Right lobe of liver (tissue), 6 donors: Measurements from ENCODE around the gene NSUN3. TPM values are rescaled to one million over a fixed set of nuclear protein-coding genes. Genes with fewer than 3 reads are reported as not detected.
"Not testable (repeated sequence)": the region's sequence is repeated elsewhere in the genome, so short reads cannot be mapped to it uniquely, and the experiment has no call there.

Source experiments
- ATAC-seq, 4 donors: fragments of 200-7000 bp; cut with Tn5 transposase; one replicate each; pipeline ENCODE4 v1.9.1; 2020; ENCODE audit warnings: mild to moderate bottlenecking in 4 of 4, moderate library complexity in 4 of 4
- DNase-seq, 3 donors: peaks; one replicate each; pipeline ENCODE4 v3.0.0-alpha.2; 2020
- H3K27ac ChIP-seq, 3 donors: fragments of 200-600 bp; one replicate each; pipeline ENCODE4 v1.8.0; 2022
- H3K27me3 ChIP-seq, 2 donors: fragments of 200-600 bp; one replicate each; pipeline ENCODE4 v1.8.0; 2022
- H3K36me3 ChIP-seq, 4 donors: fragments of 200-600 bp; sonication (generic) in 1 of 4; one replicate each; pipeline versions ENCODE4 v1.5.1 to v1.8.0; 2017 to 2022; ENCODE audit warnings: control low read depth in 1 of 4
- H3K4me1 ChIP-seq, 4 donors: fragments of 200-600 bp; sonication (generic) in 1 of 4; one replicate each; pipeline versions ENCODE4 v1.5.1 to v1.8.0; 2017 to 2022; ENCODE audit warnings: control low read depth in 1 of 4
- H3K4me3 ChIP-seq, 3 donors: fragments of 200-600 bp; one replicate each; pipeline ENCODE4 v1.8.0; 2022
- H3K9me3 ChIP-seq, 4 donors: fragments of 200-600 bp; sonication (generic) in 1 of 4; one replicate each; pipeline versions ENCODE4 v1.5.1 to v1.8.0; 2017 to 2022; ENCODE audit warnings: control low read depth in 1 of 4
- POLR2A ChIP-seq: fragments of 450-650 bp; IDR thresholded peaks from one replicate; pipeline ENCODE4 v1.6.1; 2017; ENCODE audit warnings: antibody characterized with exemption, mild to moderate bottlenecking
- WGBS: methylation state at CpG from one replicate; pipeline ENCODE4 v1.1.6; 2018; ENCODE audit warnings: low coverage, low lambda C conversion rate; ENCODE audit not compliant: insufficient coverage; ENCODE audit errors: missing lambda C conversion rate; 5-methylcytosine and 5-hydroxymethylcytosine counted together
- intact Hi-C, 2 donors: fragments of 100-400 bp; cut with DNase I; formaldehyde crosslinking; loops; one replicate each; pipeline versions ENCODE4 v1.11.2 to v1.14.1; 2022
- total RNA-seq, 6 experiments: library from RNA; depleted of rRNA in 2 of 6; stranded (reverse); fragments of >200 nt in 2 of 6; fragmentation: NEBNext Ultra II Directional in 3 of 6; extraction: Animal tissue kit (Norgen Biotek cat#: 25700) in 3 of 6; gene quantifications; one replicate each; pipeline versions ENCODE4 v1.1.0 to v1.2.4, GENCODE V29; 2016 to 2023
- TF ChIP-seq, protein P1 (sequence below), 4 donors: fragments of 200-600 bp in 3 of 4; fragments of 450-650 bp in 1 of 4; IDR thresholded peaks; one replicate each; pipeline versions ENCODE4 v1.5.1 to v1.8.0; 2016 to 2022; ENCODE audit warnings: antibody characterized with exemption in 4 of 4, mild to moderate bottlenecking in 2 of 4
- donor health status: DM: no; HTN: yes; CAD: no.
- donor health status: DM: no; HTN: no; CAD: no.
- donor health status: DM: no; HTN: no; CAD: no.
- donor health status: DM: no; HTN: yes; CAD: no.
- donor health status: DM: no; HTN: yes; CAD: no.

NSUN3 gene
- total RNA-seq, 6 experiments from 2014 or later: 4.9 to 6.2 (median 5.6) TPM

DNA sequence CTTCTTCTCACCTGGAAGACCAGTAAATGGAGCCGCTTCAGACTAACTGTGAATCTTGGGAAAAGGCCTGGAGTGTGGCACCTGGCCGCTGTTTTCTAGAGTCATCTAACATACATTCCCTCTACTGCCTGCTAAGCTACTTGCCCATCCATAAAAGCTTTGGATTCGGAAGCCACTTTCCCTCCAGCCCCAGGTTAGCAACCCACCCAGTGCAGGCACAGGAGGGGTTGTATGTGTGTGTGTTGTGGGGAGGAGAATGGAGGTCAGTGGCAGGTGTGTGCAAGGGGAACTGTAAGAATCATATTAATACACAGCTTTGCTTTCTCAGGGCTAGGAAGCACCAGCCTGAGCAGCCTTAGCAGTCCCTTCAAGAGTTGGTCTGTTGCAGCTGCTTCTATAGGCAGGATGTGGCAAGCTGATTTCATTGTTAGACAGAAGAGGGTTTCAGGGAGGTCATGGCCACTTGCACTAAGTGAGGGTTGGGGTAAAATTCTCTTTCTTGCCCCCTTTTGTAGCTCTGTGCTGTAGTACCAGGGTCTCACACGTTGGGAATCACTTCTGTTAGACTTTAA is 8.9 kb downstream of the NSUN3 start:
- ATAC-seq (no peak), DNase-seq (no peak)
- WGBS: 81% methylated on average over 3 of the region's 4 CpGs
- no peaks in the 10 kb centered on the region for H3K4me1 ChIP-seq
- H3K36me3 ChIP-seq: peaks cover 0 to 3% (median 1%) of the 10 kb centered on the region in 4 donors
- no peaks in the 10 kb centered on the region for H3K9me3 ChIP-seq
- intact Hi-C loops: loop anchor here in 1 of 2 donors (10.0 kb wide), 1 partner anchor 57 kb away; no protein-coding TSS in a partner anchor
- H3K4me3 ChIP-seq: no peak overlapping the region
- H3K27me3 ChIP-seq: no peaks in the 10 kb centered on the region
- no peak overlapping the region for H3K27ac ChIP-seq
- TF ChIP-seq, protein P1, sequence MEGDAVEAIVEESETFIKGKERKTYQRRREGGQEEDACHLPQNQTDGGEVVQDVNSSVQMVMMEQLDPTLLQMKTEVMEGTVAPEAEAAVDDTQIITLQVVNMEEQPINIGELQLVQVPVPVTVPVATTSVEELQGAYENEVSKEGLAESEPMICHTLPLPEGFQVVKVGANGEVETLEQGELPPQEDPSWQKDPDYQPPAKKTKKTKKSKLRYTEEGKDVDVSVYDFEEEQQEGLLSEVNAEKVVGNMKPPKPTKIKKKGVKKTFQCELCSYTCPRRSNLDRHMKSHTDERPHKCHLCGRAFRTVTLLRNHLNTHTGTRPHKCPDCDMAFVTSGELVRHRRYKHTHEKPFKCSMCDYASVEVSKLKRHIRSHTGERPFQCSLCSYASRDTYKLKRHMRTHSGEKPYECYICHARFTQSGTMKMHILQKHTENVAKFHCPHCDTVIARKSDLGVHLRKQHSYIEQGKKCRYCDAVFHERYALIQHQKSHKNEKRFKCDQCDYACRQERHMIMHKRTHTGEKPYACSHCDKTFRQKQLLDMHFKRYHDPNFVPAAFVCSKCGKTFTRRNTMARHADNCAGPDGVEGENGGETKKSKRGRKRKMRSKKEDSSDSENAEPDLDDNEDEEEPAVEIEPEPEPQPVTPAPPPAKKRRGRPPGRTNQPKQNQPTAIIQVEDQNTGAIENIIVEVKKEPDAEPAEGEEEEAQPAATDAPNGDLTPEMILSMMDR (IDR thresholded peaks at IDR 0.05): no peak
- no peak for TF ChIP-seq POLR2A

DNA sequence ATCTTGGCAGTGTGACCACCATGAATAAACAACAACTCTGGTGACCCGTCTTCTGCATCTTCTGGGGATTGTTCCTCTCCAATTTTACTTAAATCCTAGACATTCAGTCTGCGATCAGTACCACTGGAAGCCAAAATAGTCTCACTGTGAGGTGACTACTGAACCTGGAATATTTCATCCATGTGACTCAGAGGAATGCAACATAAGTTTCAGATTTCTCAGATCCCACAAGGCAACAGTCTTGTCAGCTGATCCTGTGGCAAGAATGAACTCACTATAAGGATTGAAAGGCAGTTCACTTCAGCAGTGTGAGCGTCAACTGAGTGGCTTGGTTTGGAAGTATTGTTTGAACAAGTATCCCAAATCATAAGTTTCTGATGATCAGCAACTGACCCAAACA is 13.2 kb downstream of the NSUN3 start:
- Histone ChIP-seq H3K27me3 (no peaks in the 10 kb centered on the region), H3K4me1 (no peaks in the 10 kb centered on the region), H3K4me3 (no peak overlapping the region), H3K36me3 (peaks cover 0 to 3% (median 1%) of the 10 kb centered on the region in 4 donors), H3K9me3 (no peaks in the 10 kb centered on the region), H3K27ac (no peak overlapping the region)
- no peak for DNase-seq
- 90% methylated on average over 3 of the region's 3 CpGs for WGBS
- TF ChIP-seq, protein P1 (IDR thresholded peaks at IDR 0.05): no peak
- TF ChIP-seq POLR2A: no peak
- no peak for ATAC-seq
- intact Hi-C loops: loop anchor here in 1 of 2 donors (10.0 kb wide), 1 partner anchor 61 kb away; no protein-coding TSS in a partner anchor

GRCh38 chr3:94080552-94080951 is 17.7 kb downstream of the NSUN3 start:
- H3K36me3 ChIP-seq, H3K4me1 ChIP-seq, H3K27ac ChIP-seq, H3K9me3 ChIP-seq, DNase-seq, intact Hi-C loops, H3K27me3 ChIP-seq, ATAC-seq, H3K4me3 ChIP-seq: not testable (repeated sequence)
- 83% methylated on average over 2 of the region's 5 CpGs for WGBS

DNA sequence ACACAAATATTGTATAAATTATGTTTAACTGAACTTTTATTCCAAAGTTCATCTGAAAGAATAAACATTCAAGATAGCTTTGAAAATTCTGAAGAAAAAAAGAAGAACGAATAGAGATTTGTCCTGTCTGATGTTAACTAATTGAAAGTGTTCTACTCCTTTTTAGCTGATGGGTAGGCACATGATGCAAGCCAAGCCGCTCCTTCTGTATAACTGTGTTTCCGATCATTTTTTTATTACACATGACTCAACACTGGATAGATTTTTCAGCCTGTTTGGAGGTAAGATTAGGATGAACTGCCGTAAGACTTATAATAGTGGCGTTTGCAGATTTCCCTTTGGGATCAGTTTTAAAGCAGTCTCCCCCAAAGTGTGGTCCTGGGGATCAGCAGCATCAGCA is 19.0 kb downstream of the NSUN3 start:
- ATAC-seq: no peak

DNA sequence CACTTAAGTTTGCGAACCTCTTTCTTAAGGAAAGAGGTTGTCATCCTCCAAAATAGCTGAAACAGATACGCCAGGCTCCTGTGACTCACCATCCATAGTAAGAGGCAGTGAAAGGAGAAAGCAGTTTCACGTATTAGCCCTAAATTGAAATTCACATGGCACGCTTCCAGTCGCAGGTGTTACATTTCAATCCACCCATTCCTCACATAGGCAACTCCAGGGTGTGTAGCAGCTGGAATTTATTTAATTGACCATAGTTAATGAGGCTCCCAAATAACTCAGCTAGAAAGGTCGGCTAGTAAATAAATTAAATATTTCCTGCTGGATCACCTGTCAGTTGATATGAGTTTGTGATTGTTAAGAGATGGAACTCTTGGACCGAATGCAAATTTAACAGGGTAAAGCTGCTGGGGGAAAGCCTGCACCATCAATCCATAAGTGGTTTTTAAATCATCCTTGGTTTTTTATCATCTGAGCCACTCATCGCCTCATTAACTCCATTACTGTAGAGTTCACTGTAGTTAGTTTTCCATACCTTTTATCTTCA is 19.6 kb downstream of the NSUN3 start:
- H3K27me3 ChIP-seq: no peaks in the 10 kb centered on the region
- TF ChIP-seq, protein P1 (IDR thresholded peaks at IDR 0.05): no peak
- TF ChIP-seq POLR2A: no peak
- no peak for ATAC-seq
- no peak overlapping the region for H3K27ac ChIP-seq
- H3K4me3 ChIP-seq: no peak overlapping the region
- 88% methylated on average over 7 of the region's 8 CpGs for WGBS
- no peak for DNase-seq
- intact Hi-C loops: no loop called here
- H3K4me1 ChIP-seq: no peaks in the 10 kb centered on the region
- H3K9me3 ChIP-seq: no peaks in the 10 kb centered on the region
- H3K36me3 ChIP-seq: no peaks in the 10 kb centered on the region

More for the DNA sequence above, 19.0 kb downstream of the NSUN3 start:
- no peaks in the 10 kb centered on the region for H3K9me3 ChIP-seq
- H3K4me3 ChIP-seq: no peak overlapping the region
- no peak for DNase-seq
- WGBS: 89% methylated on average over 5 of the region's 5 CpGs
- no peaks in the 10 kb centered on the region for H3K27me3 ChIP-seq
- H3K4me1 ChIP-seq: no peaks in the 10 kb centered on the region
- no peaks in the 10 kb centered on the region for H3K36me3 ChIP-seq
- intact Hi-C loops: no loop called here
- no peak for TF ChIP-seq POLR2A
- TF ChIP-seq, protein P1 (IDR thresholded peaks at IDR 0.05): no peak
- H3K27ac ChIP-seq: no peak overlapping the region
